HG03432 (cell line): ENCODE data around the gene CUX1.
A peak's percentile ranks its signal among the peaks of the same experiment; 100 is the strongest.

Experiments used
- ATAC-seq: cut with Tn5 transposase; IDR thresholded peaks from one replicate; pipeline ENCODE4 v1.9.1; 2021; ENCODE audit warnings: mild to moderate bottlenecking, moderate library complexity; ENCODE audit not compliant: unreplicated experiment

The CUX1 gene

GRCh38 chr7:101952355-101953247 lies 135.2 kb downstream of the CUX1 start:
- no peak for ATAC-seq

- peak; percentile 45 for ATAC-seq
These were observed 135.9 kb downstream of the CUX1 start for GRCh38 chr7:101953248-101953819.

- ATAC-seq: no peak
These were observed 137.1 kb downstream of the CUX1 start for GRCh38 chr7:101954499-101954898.

- no peak for ATAC-seq
These were observed 138.7 kb downstream of the CUX1 start for GRCh38 chr7:101956130-101956529.

GRCh38 chr7:101957744-101958525 lies 140.5 kb downstream of the CUX1 start:
- ATAC-seq: no peak

GRCh38 chr7:101959342-101959741 lies 141.9 kb downstream of the CUX1 start:
- ATAC-seq: no peak

GRCh38 chr7:101959829-101960228 lies 142.4 kb downstream of the CUX1 start:
- no peak for ATAC-seq

GRCh38 chr7:101960323-101960722 lies 142.9 kb downstream of the CUX1 start:
- no peak for ATAC-seq

GRCh38 chr7:101960985-101961708 lies 143.7 kb downstream of the CUX1 start:
- no peak for ATAC-seq

- no peak for ATAC-seq
These were observed 144.4 kb downstream of the CUX1 start for GRCh38 chr7:101961811-101962210.

GRCh38 chr7:101963693-101964092 lies 146.3 kb downstream of the CUX1 start:
- no peak for ATAC-seq

GRCh38 chr7:101964680-101965452 lies 147.4 kb downstream of the CUX1 start:
- no peak for ATAC-seq

- no peak for ATAC-seq
These were observed 151.5 kb downstream of the CUX1 start for GRCh38 chr7:101968720-101969466.

GRCh38 chr7:101969997-101970585 lies 152.7 kb downstream of the CUX1 start:
- no peak for ATAC-seq

- ATAC-seq: no peak
These were observed 153.4 kb downstream of the CUX1 start for GRCh38 chr7:101970801-101971200.

- no peak for ATAC-seq
These were observed 154.0 kb downstream of the CUX1 start for GRCh38 chr7:101971457-101971856.

- ATAC-seq: no peak
These were observed 155.2 kb downstream of the CUX1 start for GRCh38 chr7:101972627-101973026.

- ATAC-seq: no peak
These were observed 155.7 kb downstream of the CUX1 start for GRCh38 chr7:101973130-101973529.

GRCh38 chr7:101974393-101974792 lies 157.0 kb downstream of the CUX1 start:
- no peak for ATAC-seq
